Glutamatergic neuron (in vitro differentiated cells): ENCODE measurements around the gene PLEKHA6. TPM values are rescaled to one million over a fixed set of nuclear protein-coding genes. Genes with fewer than 3 reads are reported as not detected.

Experiments
- DNase-seq: peaks from one replicate; pipeline ENCODE4 v3.0.0; 2022
- H3K27ac Mint-ChIP-seq: one replicate; pipeline ENCODE4 v1.8.0; 2020; ENCODE audit warnings: mild to moderate bottlenecking, mixed read lengths, inconsistent platforms; ENCODE audit not compliant: unreplicated experiment
- H3K27me3 Mint-ChIP-seq: one replicate; pipeline ENCODE4 v1.8.0; 2020; ENCODE audit warnings: mild to moderate bottlenecking, moderate library complexity, mixed read lengths, inconsistent platforms; ENCODE audit not compliant: unreplicated experiment
- H3K36me3 Mint-ChIP-seq: one replicate; pipeline ENCODE4 v1.8.0; 2020; ENCODE audit warnings: mild to moderate bottlenecking, mixed read lengths, inconsistent platforms; ENCODE audit not compliant: unreplicated experiment
- H3K4me1 Mint-ChIP-seq: one replicate; pipeline ENCODE4 v1.8.0; 2020; ENCODE audit warnings: mild to moderate bottlenecking, low read depth, mixed read lengths, inconsistent platforms; ENCODE audit not compliant: unreplicated experiment
- H3K4me3 Mint-ChIP-seq: one replicate; pipeline ENCODE4 v1.8.0; 2020; ENCODE audit warnings: mild to moderate bottlenecking, mixed read lengths, inconsistent platforms; ENCODE audit not compliant: unreplicated experiment
- H3K9me3 Mint-ChIP-seq: one replicate; pipeline ENCODE4 v1.8.0; 2020; ENCODE audit warnings: mild to moderate bottlenecking, moderate library complexity, mixed read lengths, inconsistent platforms; ENCODE audit not compliant: unreplicated experiment
- CTCF ChIP-seq: fragments of 200-600 bp; sonication (generic); IDR thresholded peaks from one replicate; pipeline ENCODE4 v1.5.0; 2021; ENCODE audit not compliant: partially characterized antibody, unreplicated experiment
- long read RNA-seq: library from polyadenylated mRNA; unstranded; transcript quantifications from one replicate; pipeline ENCODE4 v2.0.0, GENCODE V29; 2020; ENCODE audit not compliant: unreplicated experiment
- total RNA-seq: library from RNA; stranded (reverse); fragmentation: NEBNext Ultra II Directional; extraction: Animal tissue kit (Norgen Biotek cat#: 25700); gene quantifications from one replicate; pipeline ENCODE4 v1.2.1, GENCODE V29; 2021; ENCODE audit not compliant: unreplicated experiment

The PLEKHA6 gene
- 72.7 TPM for total RNA-seq
- long read RNA-seq, partial matches to known transcripts: 0 of 6 reads
- long read RNA-seq, other reads (novel, unspliced or antisense): 6 of 6 reads

GRCh38 chr1:204359474-204360255 lies at the start of gene PLEKHA6:
TSS of gene PLEKHA6 (minus strand) at chr1:204359929. CDS start at chr1:204273727, 86,202 bp downstream.
- peak within 1 kb of the TSS; percentile 99 for H3K27ac Mint-ChIP-seq
- H3K4me1 Mint-ChIP-seq: peaks cover 23% of the 10 kb centered on the region
- peaks cover 16% of the 10 kb centered on the region for H3K27me3 Mint-ChIP-seq
- H3K36me3 Mint-ChIP-seq: no peaks in the 10 kb centered on the region
- peak; percentile 97 for DNase-seq
- peak within 1 kb of the TSS; percentile 88 for H3K4me3 Mint-ChIP-seq
- peaks cover 14% of the 10 kb centered on the region for H3K9me3 Mint-ChIP-seq
- peak; percentile 8 for TF ChIP-seq CTCF

DNA sequence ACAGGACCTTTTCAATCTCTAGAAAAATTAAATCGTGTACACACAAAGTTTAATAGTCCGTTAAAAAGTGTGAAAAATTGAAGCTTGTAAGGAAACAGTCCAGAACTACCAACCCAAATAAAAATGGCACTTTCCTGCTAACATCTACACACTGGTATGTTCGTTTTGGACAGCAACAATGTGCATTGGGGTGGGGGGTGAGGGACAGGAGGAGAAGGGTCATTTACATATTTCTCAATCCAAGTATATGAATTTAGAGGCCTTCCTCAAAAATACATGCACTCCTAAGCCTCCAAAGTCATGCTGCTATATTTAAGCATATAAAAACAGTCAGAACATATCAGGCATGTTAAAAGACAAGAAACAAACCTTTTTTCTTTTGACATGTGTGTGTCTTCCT lies 49.4 kb upstream of the PLEKHA6 start:
- H3K4me3 Mint-ChIP-seq: peak overlapping the region; percentile 97
- H3K27ac Mint-ChIP-seq: peak overlapping the region; percentile 72
- H3K4me1 Mint-ChIP-seq: peaks cover 6% of the 10 kb centered on the region
- no peaks in the 10 kb centered on the region for H3K9me3 Mint-ChIP-seq
- no peak for DNase-seq
- H3K36me3 Mint-ChIP-seq: no peaks in the 10 kb centered on the region
- H3K27me3 Mint-ChIP-seq: peaks cover 7% of the 10 kb centered on the region
- no peak for TF ChIP-seq CTCF

DNA sequence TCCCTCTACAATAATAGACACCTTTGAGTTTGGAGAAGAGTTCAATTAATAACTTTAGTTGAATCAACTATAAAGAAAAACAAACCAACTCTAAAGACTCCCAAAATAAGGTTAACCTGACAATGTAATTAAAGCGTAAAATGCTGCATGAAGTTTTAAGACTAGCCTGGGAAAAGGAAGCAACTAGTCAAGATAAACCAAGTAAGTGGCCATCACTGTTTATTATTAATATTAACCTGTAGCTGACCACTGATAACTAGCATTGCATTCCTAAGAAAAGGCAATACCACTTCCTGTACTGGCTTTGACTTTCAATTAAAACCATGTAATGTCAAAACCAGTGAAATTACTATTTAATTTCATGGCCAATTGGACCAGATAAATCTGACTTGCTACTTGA lies 48.9 kb upstream of the PLEKHA6 start:
- Mint-ChIP-seq H3K27ac (no peak overlapping the region), H3K4me1 (peaks cover 6% of the 10 kb centered on the region), H3K27me3 (peaks cover 7% of the 10 kb centered on the region), H3K36me3 (no peaks in the 10 kb centered on the region), H3K9me3 (no peaks in the 10 kb centered on the region), H3K4me3 (peak overlapping the region; percentile 97)
- no peak for DNase-seq
- TF ChIP-seq CTCF: no peak

DNA sequence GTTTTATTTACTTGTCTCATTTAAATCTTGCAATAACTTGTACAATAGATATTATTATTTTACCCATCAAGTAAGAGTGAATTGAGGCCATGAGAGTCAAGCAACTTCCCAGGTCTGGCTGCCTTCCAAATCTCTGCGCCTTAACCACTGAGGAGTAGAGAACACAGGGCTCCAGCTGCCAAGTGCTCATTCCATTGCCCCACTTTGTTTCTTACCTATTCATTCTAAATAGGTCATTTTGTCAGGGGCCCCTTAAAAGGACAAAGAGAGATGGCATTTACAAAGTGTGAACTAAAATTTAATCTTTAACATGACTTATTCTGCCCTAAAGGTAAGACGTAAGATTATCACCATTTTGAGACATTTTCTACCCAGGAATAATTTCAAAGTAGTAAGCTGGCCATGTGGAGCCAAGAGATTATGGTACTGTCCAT lies 48.4 kb upstream of the PLEKHA6 start:
- Mint-ChIP-seq H3K9me3 (no peaks in the 10 kb centered on the region), H3K36me3 (no peaks in the 10 kb centered on the region), H3K27me3 (peaks cover 7% of the 10 kb centered on the region), H3K4me3 (peak overlapping the region; percentile 97), H3K27ac (peak overlapping the region; percentile 7), H3K4me1 (peaks cover 6% of the 10 kb centered on the region)
- no peak for DNase-seq
- no peak for TF ChIP-seq CTCF

GRCh38 chr1:204407295-204407971 lies 47.7 kb upstream of the PLEKHA6 start:
- Mint-ChIP-seq H3K9me3 (no peaks in the 10 kb centered on the region), H3K36me3 (no peaks in the 10 kb centered on the region), H3K27ac (no peak overlapping the region), H3K4me1 (peaks cover 6% of the 10 kb centered on the region), H3K27me3 (peaks cover 7% of the 10 kb centered on the region), H3K4me3 (peak overlapping the region; percentile 97)
- no peak for DNase-seq
- TF ChIP-seq CTCF: no peak
